Keratinocyte (primary cell): ENCODE data around the gene ELF3.
"Not testable (repeated sequence)": the region's sequence is repeated elsewhere in the genome, so short reads cannot be mapped to it uniquely, and the experiment has no call there.

Source experiments
- CTCF ChIP-seq, 3 experiments: IDR thresholded peaks in 1 of 3; conservative IDR thresholded peaks in 1 of 3; optimal IDR thresholded peaks in 1 of 3; 2 replicates in 2 of 3; 3 replicates in 1 of 3; pipeline versions ENCODE3 to v1.5.1; 2011; ENCODE audit warnings: low read length in 3 of 3, mild to moderate bottlenecking in 3 of 3, moderate library complexity in 2 of 3, control low read depth in 1 of 3, inconsistent platforms in 1 of 3; ENCODE audit not compliant: insufficient read depth in 2 of 3; ENCODE audit errors: extremely low read depth in 1 of 3
- EZH2 ChIP-seq: IDR thresholded peaks from one replicate; pipeline ENCODE4 v1.6.1; 2012; ENCODE audit warnings: inconsistent platforms, mild to moderate bottlenecking, low read length, moderate library complexity

DNA sequence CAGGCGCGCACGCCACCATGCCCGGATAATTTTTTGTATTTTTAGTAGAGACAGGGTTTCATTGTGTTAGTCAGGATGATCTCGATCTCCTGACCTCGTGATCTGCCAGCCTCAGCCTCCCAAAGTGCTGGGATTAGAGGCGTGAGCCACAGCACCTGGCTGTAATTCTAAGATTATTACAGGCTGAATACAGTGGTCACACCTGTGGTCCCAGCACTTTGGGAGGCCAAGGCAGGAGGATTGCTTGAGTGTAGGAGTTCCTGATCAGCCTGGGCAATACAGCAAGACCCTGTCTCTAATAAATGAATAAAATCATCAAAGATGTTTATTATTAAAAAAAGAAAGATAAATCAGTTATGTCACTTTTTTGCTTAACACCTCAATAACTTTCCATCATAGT is 52.2 kb downstream of the ELF3 start:
- TF ChIP-seq CTCF (optimal IDR thresholded peaks at IDR 0.05 in 1 of 3, IDR thresholded peaks at IDR 0.05 in 1 of 3, conservative IDR thresholded peaks at IDR 0.05 in 1 of 3; ENCODE audit: extremely low read depth in 1 of 3, insufficient read depth in 2 of 3, low read length in 3 of 3); EZH2: not testable (repeated sequence)
